ENCODE data around the gene AGXT. TPM values are rescaled to one million over a fixed set of nuclear protein-coding genes. Genes with fewer than 3 reads are reported as not detected.

Gene AGXT
- total RNA-seq, 1 donor from 2014 or later, result not detected

DNA sequence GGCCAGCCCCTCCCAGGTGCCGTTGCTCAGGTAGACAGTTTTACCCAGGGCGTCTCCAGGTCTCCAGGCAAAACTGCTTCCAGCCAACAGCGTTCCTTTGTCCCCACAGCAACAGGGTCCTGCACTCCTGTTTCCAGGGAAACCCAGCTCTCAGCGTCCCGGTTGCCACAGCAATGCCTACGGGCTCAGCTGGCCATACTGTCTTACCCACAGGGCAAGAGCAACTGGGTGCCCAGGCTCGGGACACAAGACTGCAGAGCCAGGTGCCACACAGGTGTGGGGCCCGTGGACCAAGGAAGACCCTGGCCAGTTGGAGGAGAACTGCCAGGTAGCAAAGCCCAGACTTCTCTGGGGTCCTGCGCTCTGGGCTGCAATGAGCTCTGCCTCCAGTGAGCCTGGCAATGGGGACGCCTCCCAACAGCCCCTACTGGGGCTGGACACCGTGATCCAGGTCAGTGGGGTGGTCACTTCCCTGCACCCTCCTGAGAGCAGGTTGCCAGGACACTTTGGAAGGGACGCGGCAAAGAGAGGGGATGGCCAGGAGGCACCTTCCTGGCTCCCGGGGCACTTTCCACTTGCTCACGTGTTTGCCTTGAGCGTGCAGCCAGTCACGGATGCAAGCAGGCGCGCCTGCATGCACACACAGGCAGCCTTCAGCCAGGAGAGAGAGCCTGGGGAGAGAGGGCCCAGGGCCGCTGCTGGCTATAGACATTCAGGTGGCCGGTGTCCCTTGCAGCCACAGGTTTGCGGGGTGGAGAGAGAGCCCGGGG, 37.7 kb downstream of the AGXT start, which contains the start of gene CROCC2:
TSS of gene CROCC2 (plus strand) at position 196 of the 770 bp plus-strand sequence. CDS start at position 374, 178 bp downstream.
- DNase-seq (ENCODE audit: low spot score), result no peak
- ATAC-seq, result no peak
- intact Hi-C loops (cut with DNase I), result no loop called here

DNA sequence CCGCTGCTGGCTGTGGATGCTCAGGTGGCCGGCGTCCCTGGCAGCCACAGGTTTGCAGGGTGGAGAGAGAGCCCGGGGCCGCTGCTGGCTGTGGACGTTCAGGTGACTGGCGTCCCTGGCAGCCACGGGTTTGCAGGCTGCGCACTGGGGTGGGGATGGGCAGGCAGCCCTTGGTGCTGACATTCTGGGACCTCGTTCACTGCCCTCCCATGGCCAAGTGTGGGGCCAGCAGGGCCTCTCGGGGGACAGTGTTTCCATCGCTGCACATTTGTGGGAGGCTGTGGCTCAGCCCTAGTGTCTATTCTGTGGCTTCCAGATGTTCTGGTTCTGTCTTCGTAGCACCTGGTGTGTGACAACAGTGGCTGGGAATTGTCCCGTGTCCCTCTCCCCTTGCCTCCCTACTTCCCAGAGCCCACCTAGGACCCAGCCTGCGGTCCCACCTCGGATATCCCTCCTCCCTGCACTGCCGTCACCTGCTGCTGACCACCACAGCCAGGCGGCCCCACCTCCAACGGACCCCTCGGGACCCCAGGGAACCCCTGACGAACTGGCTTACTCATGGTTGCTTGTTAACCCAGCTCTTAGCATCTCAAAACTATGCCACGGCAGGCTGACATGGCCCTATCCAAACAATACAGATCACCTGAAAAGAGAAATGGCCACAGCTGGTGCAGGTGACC, 38.4 kb downstream of the AGXT start:
- intact Hi-C loops (cut with DNase I), result no loop called here
- no peak for DNase-seq (ENCODE audit: low spot score)
- no peak for ATAC-seq

DNA sequence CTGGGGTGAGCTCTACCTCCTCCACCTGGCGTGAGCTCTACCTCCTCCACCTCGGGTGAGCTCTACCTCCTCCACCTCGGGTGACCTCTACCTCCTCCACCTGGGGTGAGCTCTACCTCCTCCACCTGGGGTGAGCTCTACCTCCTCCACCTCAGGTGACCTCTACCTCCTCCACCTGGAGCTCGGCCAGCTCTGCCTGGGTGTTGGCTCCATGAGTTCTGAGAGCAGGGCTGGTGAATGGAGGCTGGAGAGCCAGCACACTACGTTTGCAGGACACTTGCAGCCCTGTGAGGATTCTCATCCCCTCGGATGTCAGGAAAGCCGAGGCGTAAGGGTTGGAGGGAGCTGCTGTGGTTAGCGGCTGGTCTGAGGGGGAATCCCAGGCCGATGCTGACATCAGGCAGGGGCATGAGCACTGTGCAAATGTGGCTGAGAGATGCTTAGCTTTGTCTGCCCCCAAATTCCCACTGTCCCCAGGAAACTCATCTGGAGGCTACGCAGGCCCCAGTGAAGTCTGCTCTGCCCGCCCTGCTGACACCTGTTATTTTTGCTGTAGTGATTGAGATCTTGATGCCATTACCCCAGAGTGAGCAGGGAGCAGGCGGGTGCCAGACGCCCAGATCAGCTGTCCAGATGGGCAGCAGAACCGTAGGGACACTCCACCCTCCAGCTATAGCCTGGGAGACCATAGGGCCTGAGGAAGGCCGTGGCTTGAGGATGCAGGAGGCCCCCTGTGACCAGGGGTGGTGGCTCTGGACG, 40.8 kb downstream of the AGXT start:
- ATAC-seq, result no peak
- intact Hi-C loops (cut with DNase I), result no loop called here
- DNase-seq (ENCODE audit: low spot score), result no peak

DNA sequence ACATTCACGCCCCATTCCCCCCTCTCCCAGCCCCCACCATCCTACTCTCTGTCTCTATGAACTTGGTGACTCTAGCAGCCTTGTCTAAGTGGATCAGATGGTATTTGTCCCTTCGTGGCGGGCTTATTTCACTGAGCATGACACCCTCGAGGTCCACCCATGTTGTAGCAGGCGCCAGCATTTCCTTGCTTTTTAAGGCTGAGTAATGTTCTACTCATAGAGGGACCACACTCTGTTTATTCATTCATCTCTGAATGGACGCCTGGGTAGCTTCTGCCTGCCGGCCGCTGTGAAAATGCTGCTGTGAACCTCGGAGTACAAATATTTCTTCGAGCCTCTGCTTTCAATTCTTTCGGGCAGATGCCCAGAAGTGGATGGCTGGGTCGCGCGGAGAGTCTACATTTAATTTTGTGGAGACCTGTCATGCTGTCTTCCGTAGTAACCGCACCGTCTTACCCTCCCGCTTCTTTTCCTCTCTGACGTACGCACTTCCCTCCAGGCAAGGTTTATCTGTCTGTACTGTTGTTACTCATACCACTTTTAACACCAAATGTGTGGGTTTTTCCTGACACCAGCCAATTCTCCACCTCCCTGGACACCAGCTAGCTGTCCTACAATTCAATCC, 43.1 kb downstream of the AGXT start:
- intact Hi-C loops (cut with DNase I), result loop anchor here (10.0 kb wide), 1 partner anchor 83 kb away; the partner anchor contains the start of gene SNED1
- no peak for ATAC-seq
- no peak for DNase-seq (ENCODE audit: low spot score)

DNA sequence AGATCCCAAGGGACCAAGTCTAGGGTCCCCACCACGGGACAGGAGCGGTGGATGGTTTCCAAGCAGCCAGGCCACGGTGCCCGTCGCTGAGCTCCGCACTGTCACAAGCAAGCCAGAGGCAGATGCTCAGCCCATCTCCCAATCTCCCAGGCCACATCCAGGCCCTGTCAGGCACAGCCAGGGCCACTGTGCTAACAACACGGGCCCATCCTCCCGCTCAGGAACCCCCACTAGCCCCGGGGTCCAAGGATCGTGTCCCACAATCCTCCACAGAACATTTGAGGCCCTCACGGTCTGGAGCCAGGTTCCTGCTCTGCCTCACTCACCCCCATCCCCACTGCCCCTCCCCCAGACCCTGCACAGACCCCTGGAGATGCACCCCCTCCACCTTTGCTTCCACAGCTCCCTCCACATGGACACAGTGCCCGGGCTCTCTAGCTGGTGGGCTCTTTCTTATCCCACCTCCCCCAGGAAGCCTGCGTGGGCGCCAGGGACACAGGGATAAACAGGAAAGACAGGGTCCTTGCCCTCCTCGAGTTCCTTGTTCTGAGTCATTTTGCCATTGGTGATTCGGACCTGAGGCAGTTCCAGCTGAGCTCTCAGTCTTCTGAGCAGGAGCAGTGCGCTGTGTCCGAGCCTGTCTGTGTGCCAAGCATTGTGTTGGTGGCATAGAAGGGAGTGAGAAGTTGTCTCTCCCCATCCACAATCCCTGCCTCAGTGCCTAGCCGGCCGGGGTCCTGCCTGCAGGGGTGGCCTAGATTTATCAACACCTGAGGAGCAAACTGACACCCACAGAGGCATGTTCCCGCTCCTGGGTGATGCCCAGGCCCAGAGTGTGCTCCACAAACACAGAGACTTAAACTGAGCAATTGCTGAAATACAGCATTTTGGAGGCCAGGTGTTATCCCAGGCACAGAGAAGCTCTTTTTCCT, 44.5 kb downstream of the AGXT start:
- intact Hi-C loops (cut with DNase I), result loop anchor here (10.0 kb wide), 1 partner anchor 82 kb away; the partner anchor contains the start of gene SNED1
- ATAC-seq (no peak), DNase-seq (ENCODE audit: low spot score) (no peak)

DNA sequence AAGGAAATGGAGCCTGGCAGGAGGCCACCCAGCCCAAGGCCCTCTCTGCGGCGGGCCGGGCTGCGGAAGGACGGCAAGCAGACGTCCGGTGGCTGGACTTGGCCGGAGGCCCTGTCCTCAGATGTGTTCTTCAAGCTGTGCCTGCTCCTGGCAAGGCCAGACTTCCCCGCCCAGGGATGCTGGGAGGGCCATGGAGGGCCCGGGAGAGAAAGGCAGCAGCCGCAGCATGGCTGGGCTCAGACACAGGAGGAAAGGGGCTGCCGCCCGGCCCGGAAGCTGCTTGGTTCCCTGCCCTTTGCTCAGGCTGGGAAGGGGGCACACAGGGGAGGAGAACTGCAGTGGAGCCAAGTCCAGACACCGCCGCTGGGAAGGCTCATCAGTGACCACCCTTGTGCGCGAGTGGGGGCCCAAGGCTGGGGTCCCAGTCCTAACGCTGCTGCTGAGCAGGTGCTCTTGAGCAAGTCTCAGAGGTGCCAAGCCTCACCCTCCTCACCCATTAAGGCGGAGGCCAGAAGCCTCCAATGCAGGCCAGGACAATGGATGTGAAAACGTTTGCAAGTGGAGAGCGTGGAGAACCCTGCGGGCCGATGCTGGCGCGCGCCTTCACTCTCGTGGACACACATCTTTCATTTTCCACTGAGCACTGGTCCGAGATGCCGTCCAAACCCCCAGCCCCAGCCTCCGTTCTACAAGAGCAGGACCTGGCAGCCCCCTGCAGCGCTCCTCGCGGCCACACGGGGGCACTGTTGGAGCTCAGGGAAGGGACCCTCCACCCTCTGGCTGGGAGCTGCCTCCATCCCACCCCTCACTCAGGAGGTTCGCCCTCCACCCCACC, 45.4 kb downstream of the AGXT start:
- intact Hi-C loops (cut with DNase I), result loop anchor here (10.0 kb wide), 1 partner anchor 81 kb away; the partner anchor contains the start of gene SNED1
- peak; percentile 90 for DNase-seq (ENCODE audit: low spot score)

DNA sequence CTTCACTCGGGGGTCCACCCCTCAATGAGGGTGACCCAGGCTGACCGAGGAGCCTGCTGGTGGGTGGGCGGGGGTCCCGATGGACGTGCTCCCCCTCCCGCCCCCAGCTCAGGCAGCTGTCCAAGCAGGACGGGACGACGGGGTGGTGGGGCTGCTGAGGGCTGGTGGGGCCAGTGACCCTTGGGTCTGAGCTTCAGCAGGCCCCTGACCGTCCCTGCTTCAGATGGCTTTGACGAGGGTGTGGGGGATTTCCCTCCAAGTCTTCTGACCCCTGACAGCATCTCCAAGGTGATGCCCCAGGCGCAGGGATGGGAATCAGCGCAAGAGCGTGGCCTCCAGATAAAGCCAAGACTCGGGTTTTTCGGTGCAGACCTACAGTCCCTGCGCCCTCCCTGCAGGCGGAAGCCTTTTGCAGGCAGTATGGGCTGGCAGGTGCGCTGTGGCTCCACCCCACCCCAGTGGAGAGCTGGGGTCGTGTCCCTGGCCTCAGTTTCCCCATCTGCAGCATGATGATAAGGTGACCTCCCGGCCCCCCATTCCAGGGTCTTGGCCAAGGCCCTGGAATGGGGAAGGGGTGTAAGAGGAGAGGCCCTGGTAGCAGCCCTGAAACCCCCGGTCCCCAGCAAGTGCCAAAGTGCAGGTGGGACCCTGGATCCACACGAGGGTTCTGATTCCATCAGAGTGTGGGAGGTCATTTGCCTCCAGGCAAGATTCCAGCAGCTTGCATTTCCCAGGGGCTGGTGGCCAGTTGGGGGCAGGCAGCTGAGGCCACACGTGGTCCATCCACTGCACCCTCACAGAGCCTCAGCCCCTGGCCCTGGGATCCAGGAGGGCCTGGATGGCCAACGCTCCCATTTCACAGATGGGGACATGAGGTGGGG, 46.3 kb downstream of the AGXT start:
- ATAC-seq, result peak; percentile 27
- no peak for DNase-seq (ENCODE audit: low spot score)
- intact Hi-C loops (cut with DNase I), result loop anchor here (10.0 kb wide), 1 partner anchor 80 kb away; the partner anchor contains the start of gene SNED1

More for the DNA sequence above, 45.4 kb downstream of the AGXT start:
- ATAC-seq, result peak; percentile 78

DNA sequence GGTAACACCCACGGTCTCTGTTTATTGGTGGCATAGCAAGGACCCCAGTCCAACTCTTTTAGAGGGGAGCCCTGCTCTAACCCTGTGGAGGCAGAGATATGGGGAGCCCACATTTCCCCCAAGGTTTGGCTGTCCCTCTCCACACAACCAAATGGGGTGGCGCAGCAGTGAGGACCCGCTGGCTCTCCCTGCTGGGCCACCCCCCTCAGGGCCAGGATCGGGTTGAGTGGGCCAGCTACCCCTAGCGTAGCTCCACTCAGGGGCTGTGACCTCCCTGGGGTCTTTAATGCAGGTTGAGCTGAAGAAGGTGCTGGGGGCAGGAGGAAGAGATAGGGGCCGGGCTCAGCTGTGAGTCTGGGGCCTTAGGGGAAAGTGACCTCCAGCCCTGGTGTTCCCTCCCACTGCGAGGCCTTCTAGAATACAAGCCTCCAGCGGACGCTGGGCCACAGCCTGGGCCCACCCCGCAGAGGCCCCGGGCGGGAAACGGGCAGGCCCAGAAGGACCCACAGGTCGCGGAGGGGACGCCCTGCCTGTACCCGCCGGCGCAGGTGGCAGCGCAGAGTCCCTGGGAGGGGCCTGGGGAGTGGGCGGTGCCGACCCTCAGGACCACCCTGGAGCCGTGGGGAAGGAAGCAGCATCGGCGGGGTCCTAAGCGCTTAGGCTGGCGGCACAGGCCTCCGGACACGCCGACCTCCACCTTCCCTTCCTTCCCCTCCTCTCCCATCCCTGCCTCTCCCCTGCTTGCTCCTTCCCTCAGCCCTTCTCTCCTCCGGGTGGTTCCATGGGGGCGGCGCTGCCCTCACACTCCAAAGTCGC, 47.1 kb downstream of the AGXT start:
- DNase-seq (ENCODE audit: low spot score), result peak; percentile 63
- no peak for ATAC-seq
- intact Hi-C loops (cut with DNase I), result loop anchor here (10.0 kb wide), 1 partner anchor 79 kb away; the partner anchor contains the start of gene SNED1

DNA sequence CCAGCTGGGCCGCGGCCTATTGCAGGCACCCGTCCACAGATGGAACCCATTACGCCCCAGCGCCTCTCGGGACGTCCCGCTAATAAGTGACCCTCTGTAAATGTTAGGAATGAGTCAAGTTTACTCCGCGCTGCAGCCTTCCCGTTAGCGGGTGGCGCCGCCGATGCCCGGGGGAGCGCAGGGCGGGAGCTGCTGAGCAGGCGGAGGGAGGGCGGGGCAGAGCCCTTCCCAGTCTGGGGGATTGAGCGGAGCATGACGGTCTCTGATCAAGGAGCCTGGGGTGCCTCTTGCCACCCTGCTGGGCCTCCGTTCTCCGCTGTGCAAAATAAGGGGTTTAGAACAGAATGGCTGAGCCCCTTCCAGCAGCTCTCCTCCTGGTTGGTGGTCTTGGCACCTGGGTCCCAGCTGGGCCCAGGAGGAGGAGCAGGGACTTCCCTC, 48.0 kb downstream of the AGXT start:
- peak; percentile 88 for DNase-seq (ENCODE audit: low spot score)
- intact Hi-C loops (cut with DNase I), result loop anchor here (10.0 kb wide), 1 partner anchor 78 kb away; the partner anchor contains the start of gene SNED1
- peak; percentile 71 for ATAC-seq

DNA sequence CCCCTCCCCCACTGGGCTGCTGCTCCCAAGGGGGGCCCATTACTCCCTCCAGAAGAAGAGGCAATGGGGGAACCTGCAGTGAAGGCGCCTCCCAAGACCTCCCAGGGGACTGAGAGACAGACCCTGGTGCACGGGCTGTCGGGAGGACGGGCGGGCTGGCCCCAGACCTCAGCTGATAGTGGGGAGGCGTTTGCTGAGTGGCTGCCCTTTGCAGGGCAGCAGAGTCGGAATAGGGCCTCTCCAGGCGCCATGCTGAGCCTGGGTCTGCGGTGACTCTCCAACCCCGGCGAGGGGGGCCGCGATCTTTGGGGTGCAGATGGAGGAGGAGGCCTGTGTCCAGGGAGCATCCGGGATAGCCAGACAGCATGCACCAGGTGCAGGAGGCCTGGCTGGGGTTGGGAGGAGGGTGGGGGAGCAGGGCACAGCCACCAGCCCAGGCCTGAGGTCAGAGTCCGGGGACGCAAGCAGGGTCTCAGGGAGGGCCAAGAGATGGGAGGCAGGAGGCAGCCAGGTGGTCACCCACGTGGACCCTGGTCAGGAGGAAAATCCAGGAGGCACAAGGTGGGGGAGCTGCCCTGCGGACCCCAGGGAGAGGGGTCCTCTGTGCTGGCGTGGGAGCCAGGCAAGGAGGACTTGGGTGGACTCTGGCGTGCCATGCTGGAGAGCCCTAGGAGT, 48.5 kb downstream of the AGXT start:
- intact Hi-C loops (cut with DNase I), result loop anchor here (10.0 kb wide), 1 partner anchor 78 kb away; the partner anchor contains the start of gene SNED1
- ATAC-seq, result no peak
- DNase-seq (ENCODE audit: low spot score), result peak; percentile 65

DNA sequence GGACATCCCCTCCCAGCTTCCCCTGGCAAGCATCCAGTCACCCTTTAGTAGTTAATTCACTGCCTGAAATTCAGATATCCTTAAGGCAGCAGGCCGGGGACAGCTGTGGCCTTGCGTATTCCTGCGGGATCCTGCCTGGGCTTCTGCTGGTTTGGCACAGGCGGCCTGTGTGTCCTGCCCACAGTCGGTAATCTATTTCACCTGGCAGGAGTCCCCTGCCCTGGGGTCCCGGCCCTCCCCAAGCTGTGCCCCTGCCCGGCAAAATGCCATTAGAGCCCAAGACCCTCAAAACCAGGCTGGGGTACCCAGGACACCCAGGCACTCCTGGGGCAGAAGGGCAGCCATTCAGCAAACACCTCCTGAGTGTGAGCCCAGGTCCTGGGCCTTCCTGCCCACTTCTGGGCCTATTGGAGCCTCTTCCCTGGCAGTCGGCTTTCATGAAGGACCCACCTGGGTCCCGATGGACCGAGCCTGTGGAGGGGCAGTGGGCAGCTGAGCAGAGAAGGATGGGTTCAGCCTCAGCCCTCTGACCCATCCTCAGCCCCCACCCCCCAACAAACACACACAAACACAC, 49.1 kb downstream of the AGXT start:
- ATAC-seq (no peak), DNase-seq (ENCODE audit: low spot score) (peak; percentile 63)
- intact Hi-C loops (cut with DNase I), result loop anchor here (10.0 kb wide), 1 partner anchor 77 kb away; the partner anchor contains the start of gene SNED1

DNA sequence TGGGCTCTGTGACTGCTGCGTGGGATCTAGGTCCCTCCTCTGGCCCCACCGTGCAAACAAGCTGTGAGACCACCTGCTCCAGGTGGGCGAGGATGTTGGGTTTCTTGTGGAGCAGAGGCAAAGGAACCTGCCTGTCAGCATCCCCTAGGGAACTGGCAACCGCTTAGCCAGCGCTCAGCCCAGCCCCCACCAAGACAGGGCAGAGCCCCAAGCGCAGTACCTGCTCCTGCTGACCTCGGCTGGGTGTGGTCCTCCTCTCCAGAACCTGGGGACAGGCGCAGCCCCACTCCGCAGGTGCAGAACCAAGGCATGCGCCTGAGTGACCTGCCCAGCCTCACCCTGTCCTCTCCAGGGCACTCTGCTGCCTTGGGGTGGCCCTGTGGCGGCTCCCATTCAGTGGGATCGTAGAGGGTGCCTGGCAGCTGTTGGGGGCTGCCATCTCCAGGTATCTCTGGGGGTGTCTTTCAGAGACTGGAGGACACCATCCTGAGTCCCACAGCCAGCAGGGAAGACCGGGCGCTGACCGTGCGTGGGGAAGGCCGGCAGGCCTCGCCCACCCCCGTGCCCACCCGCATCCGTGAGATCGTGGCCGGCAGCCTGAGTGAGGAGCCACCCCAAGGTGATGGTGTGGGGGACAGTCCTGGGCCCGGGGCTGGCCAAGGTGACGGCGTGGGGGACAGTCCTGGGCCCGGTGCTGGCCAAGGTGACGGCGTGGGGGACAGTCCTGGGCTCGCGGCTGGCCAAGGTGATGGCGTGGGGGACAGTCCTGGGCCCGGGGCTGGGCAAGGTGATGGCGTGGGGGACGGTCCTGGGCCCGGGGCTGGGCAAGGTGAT, 49.9 kb downstream of the AGXT start:
- peak; percentile 58 for DNase-seq (ENCODE audit: low spot score)
- intact Hi-C loops (cut with DNase I), result loop anchor here (10.0 kb wide), 1 partner anchor 76 kb away; the partner anchor contains the start of gene SNED1
- no peak for ATAC-seq

DNA sequence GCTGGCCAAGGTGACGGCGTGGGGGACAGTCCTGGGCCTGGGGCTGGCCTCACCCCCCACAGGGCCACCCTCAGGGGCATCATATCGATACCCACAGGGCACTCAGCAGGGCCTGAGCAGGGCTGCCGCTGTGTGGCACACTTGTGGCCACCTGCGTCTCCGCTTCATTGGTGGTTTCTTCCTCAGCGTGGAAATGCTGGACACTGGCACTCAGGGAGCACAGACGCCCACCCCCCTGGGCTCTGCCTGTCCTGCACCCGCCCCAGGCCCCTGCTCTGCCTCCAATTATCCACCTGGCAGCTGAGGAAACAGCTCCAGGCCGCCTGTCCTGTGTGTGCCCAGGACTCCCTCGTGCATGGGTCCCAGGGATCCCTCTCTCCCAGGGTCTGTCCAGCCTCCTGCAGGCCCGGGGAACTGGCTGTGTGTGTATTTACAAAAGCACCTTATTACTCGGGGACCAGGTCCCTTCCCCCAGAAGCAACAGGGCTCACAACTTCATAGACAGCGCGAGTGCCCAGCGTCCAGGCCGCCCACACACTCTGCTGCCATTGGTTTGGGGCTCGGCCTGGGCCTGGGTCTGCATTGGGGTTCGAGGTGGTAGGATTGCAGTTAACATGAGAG, 50.6 kb downstream of the AGXT start:
- intact Hi-C loops (cut with DNase I), result loop anchor here (10.0 kb wide), 1 partner anchor 76 kb away; the partner anchor contains the start of gene SNED1
- DNase-seq (ENCODE audit: low spot score) (peak; percentile 55), ATAC-seq (no peak)

All from sciatic nerve (tissue), 2 donors.